ENCODE results near the gene PIAS4. TPM values are rescaled to one million over a fixed set of nuclear protein-coding genes. Genes with fewer than 3 reads are reported as not detected.

Gene PIAS4
- total RNA-seq, 2 donors from 2014 or later: 39.4 to 58.6 TPM

DNA sequence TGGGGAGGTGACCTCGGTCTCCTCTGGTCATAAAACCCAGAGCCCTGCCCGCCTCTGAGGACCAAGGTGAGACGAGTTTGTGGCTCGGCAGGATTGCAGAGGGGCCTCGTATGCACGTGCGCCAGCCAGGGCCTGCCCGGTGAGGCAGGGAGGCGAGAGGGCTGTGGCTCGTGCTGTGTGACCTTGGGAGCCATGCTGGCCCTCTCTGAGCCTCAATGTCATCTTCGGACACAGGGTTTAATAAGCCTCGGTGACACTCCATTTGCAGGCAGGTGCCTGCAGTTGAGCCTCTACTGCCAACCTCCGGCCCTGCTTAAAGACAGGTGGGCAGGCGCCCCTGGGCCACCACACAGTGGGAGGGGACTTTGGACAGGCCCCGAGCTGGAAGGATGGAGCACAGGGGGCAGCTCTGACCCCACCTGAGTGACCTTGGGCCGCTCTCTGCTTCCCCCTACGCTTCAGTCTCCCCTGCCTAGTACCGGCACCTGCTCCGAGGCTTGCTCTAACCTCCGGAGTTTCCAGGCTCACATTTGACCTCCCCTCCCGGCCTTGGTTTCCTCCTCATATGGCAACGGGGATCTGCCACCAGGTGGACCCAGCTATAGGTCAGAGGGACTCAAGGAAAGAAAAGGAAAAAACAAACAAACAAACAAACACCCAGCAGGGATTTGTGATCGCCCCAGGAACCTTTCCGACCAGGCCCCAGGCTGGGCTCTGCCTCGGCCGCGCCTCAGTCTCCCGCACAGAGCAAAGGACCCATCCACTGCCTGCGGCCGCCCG lies 56.0 kb downstream of the PIAS4 start:
- Mint-ChIP-seq H3K27ac (peak overlapping the region; percentile 75 to 89), H3K4me3 (peak overlapping the region; percentile 92), H3K4me1 (ENCODE audit: low read depth in 2 of 2) (peaks cover 12 to 15% of the 10 kb centered on the region in 2 donors), H3K36me3 (no peaks in the 10 kb centered on the region), H3K27me3 (no peaks in the 10 kb centered on the region), H3K9me3 (no peaks in the 10 kb centered on the region)
- no peak for DNase-seq (ENCODE audit: low spot score)
- no peak for ATAC-seq

DNA sequence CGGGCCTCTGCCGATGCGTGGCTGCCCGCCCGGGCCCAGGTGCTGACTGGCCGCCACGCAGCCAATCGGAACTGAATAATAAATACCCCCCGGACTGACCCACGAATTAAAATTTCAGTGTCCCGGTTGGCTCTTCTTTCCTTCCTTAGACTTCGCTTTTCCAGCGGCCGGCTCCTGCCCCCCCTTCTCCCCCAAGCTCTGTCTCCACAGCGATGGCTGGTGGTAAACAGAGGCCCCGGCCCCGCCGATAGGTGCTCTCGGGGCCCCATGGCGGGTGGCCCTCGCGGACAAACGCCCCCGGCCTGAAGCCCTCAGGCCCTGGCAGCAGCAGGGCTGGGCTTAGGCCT lies 56.6 kb downstream of the PIAS4 start:
- DNase-seq (ENCODE audit: low spot score) (no peak), ATAC-seq (no peak)
- H3K27ac Mint-ChIP-seq: peak overlapping the region; percentile 75 to 89
- H3K27me3 Mint-ChIP-seq: no peaks in the 10 kb centered on the region
- H3K4me3 Mint-ChIP-seq: peak overlapping the region; percentile 92
- H3K4me1 Mint-ChIP-seq (ENCODE audit: low read depth in 2 of 2): peaks cover 16 to 18% of the 10 kb centered on the region in 2 donors
- H3K9me3 Mint-ChIP-seq: no peaks in the 10 kb centered on the region
- H3K36me3 Mint-ChIP-seq: no peaks in the 10 kb centered on the region

- ATAC-seq (no peak), DNase-seq (ENCODE audit: low spot score) (no peak)
- peaks cover 19 to 24% of the 10 kb centered on the region in 2 donors for H3K4me1 Mint-ChIP-seq (ENCODE audit: low read depth in 2 of 2)
- H3K4me3 Mint-ChIP-seq: peak overlapping the region; percentile 92
- no peaks in the 10 kb centered on the region for H3K9me3 Mint-ChIP-seq
- no peaks in the 10 kb centered on the region for H3K36me3 Mint-ChIP-seq
- peak overlapping the region in 1 of 2 donors; percentile 75 for H3K27ac Mint-ChIP-seq
- no peaks in the 10 kb centered on the region for H3K27me3 Mint-ChIP-seq
Observed at GRCh38 chr19:4064496-4065260, 57.1 kb downstream of the PIAS4 start.

- DNase-seq (ENCODE audit: low spot score): peak; percentile 99
- peak overlapping the region; percentile 32 for H3K4me3 Mint-ChIP-seq
- no peaks in the 10 kb centered on the region for H3K27me3 Mint-ChIP-seq
- no peaks in the 10 kb centered on the region for H3K36me3 Mint-ChIP-seq
- H3K27ac Mint-ChIP-seq: no peak overlapping the region
- peak; percentile 90 to 92 for ATAC-seq
- no peaks in the 10 kb centered on the region for H3K9me3 Mint-ChIP-seq
- H3K4me1 Mint-ChIP-seq (ENCODE audit: low read depth in 2 of 2): peaks cover 18 to 22% of the 10 kb centered on the region in 2 donors
Observed at GRCh38 chr19:4065430-4066175, 58.1 kb downstream of the PIAS4 start.

- no peaks in the 10 kb centered on the region for H3K27me3 Mint-ChIP-seq
- ATAC-seq: no peak
- H3K9me3 Mint-ChIP-seq: no peaks in the 10 kb centered on the region
- peaks cover 18 to 22% of the 10 kb centered on the region in 2 donors for H3K4me1 Mint-ChIP-seq (ENCODE audit: low read depth in 2 of 2)
- no peaks in the 10 kb centered on the region for H3K36me3 Mint-ChIP-seq
- no peak overlapping the region for H3K27ac Mint-ChIP-seq
- H3K4me3 Mint-ChIP-seq: peak overlapping the region; percentile 32
- DNase-seq (ENCODE audit: low spot score): no peak
Observed at GRCh38 chr19:4066176-4066606, 58.7 kb downstream of the PIAS4 start.

- H3K27me3 Mint-ChIP-seq: no peaks in the 10 kb centered on the region
- H3K4me1 Mint-ChIP-seq (ENCODE audit: low read depth in 2 of 2): peaks cover 20 to 22% of the 10 kb centered on the region in 2 donors
- peak; percentile 88 for DNase-seq (ENCODE audit: low spot score)
- H3K36me3 Mint-ChIP-seq: no peaks in the 10 kb centered on the region
- peak within 1 kb of the TSS; percentile 89 for H3K4me3 Mint-ChIP-seq
- ATAC-seq: peak; percentile 45 to 56
- peak within 1 kb of the TSS in 1 of 2 donors; percentile 67 for H3K27ac Mint-ChIP-seq
- H3K9me3 Mint-ChIP-seq: no peaks in the 10 kb centered on the region
Observed at GRCh38 chr19:4066682-4067395, 59.3 kb downstream of the PIAS4 start, which contains the start of gene ZBTB7A. Gene ZBTB7A, minus strand, starts transcription at chr19:4066899. Its CDS starts 11,667 bp downstream, at chr19:4055232.

DNA sequence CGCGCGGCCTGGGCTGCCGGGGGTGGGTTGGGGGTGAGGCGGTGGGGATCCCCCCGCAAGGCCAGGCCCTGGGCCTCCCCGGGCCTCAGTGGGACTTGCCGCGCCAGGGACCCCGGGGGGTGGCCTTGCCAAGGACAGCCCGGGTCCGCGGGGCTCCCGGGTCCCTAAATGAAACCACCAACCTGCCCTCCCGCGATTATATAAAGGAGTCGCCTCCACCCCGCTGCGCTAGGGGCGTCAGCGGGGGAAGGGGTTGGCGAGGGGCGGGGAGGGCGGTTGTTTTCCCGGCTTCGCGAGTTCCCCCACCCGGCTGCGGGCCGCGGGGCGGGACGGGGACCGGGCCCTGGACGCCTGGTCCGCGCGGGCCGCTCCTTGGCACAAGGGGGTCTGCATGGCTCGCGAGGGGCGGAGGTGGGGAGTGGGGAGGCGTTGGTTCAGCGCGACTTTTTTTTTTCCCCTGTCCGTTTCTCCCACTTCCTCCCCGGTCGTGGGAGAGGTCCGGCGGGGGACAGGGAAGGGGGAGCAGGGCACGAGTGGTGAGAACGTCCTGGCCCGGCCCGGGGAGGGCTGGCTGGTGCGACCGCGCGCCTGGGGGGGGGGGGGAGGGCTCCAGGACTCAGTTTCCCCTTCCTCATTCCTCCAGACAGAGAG lies 60.0 kb downstream of the PIAS4 start:
- peaks cover 20 to 22% of the 10 kb centered on the region in 2 donors for H3K4me1 Mint-ChIP-seq (ENCODE audit: low read depth in 2 of 2)
- no peaks in the 10 kb centered on the region for H3K36me3 Mint-ChIP-seq
- peak in 1 of 2 donors; percentile 7 for ATAC-seq
- no peak for DNase-seq (ENCODE audit: low spot score)
- no peaks in the 10 kb centered on the region for H3K27me3 Mint-ChIP-seq
- peak overlapping the region; percentile 67 to 87 for H3K27ac Mint-ChIP-seq
- H3K9me3 Mint-ChIP-seq: no peaks in the 10 kb centered on the region
- peak overlapping the region; percentile 78 for H3K4me3 Mint-ChIP-seq

DNA sequence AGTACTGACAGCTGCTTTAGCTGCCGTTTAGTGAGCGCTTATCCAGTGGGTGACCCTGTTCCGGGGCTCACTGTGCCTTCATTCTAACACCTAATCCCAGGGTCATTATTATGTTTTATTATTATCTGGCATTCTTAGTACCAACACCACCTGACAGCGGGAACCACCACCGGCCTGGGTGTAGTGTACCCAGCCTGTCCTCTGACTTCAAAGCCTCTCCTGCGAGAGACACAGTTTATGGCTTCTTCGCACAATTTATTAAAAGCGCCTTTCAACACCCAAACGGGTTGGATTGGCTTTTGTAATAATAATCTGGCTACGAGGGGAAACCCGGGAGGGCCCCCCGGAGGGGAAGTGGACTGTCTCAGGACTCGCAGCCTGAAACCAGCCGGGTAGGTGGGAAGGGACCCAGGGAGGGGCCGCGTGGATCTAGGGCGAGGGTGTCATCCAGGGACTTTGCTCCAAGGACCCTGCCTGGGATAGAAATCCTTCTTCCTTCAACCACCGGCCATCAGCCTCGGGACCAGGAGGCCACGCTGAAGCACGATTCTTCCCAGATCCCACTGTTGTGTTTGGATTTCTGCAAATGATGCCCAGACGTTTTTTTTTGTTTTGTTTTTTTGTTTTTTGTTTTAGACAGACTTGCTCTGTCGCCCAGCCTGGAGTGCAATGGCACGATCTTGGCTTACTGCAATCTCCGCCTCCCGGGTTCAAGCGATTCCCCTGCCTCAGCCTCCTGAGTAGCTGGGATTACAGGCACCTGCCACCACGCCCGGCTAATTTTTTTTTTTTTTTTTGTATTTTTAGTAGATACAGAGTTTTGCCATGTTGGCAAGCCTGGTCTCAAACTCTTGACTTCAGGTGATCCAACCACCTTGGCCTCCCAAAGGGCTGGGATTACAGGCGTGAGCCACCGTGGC lies 60.8 kb downstream of the PIAS4 start:
- H3K4me3 Mint-ChIP-seq: peak overlapping the region; percentile 78
- no peaks in the 10 kb centered on the region for H3K9me3 Mint-ChIP-seq
- H3K36me3 Mint-ChIP-seq: no peaks in the 10 kb centered on the region
- ATAC-seq: no peak
- peak overlapping the region; percentile 67 to 87 for H3K27ac Mint-ChIP-seq
- DNase-seq (ENCODE audit: low spot score): no peak
- no peaks in the 10 kb centered on the region for H3K27me3 Mint-ChIP-seq
- peaks cover 22 to 23% of the 10 kb centered on the region in 2 donors for H3K4me1 Mint-ChIP-seq (ENCODE audit: low read depth in 2 of 2)

DNA sequence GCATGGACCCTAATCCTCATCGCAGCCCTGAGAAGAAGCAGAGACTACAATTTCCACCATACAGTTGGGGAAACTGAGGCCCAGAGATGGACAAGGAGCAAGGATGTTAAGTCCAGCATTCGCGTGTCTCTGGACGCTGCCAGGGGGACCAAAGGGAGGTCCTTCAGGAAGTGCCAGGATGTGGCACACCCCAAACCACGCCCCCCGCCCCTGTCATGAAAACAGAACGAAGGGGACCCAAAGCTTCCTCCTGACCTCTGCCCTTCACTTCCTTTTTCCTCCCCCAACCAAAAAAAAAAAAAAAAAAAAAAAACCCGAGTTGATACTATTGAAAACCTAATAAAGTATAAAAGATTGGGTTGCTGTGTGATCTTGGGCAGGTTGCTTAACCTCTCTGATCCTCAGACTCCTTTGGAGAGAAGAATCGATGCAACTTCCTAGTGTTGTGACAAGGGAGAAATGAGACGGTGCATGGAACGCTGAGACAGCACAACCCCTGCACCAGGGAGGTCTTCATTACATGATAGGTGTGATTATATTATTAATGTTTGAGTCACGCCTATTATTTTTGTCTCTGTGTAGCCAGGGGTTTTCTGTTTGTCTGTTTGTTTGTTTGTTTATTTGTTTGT lies 61.9 kb downstream of the PIAS4 start:
- H3K27me3 Mint-ChIP-seq: no peaks in the 10 kb centered on the region
- H3K9me3 Mint-ChIP-seq: no peaks in the 10 kb centered on the region
- peaks cover 19 to 23% of the 10 kb centered on the region in 2 donors for H3K4me1 Mint-ChIP-seq (ENCODE audit: low read depth in 2 of 2)

DNA sequence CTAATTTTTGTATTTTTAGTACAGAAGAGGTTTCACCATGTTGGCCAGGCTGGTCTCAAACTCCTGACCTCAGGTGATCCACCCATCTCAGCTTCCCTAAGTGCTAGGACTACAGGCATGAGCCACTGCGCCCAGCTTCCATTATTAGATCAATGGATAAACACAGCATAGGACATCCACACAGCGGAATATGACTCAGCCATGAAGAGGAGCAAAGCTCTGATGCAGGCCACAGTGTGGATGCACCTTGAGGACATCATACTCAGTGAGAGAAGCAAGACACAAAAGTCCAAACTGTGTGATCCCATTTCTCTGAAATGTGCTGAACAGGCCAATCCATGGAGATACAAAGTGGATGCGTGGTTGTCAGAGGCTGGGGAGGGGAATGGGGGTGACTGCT lies 64.1 kb downstream of the PIAS4 start:
- H3K4me1 Mint-ChIP-seq (ENCODE audit: low read depth in 2 of 2): peaks cover 33 to 35% of the 10 kb centered on the region in 2 donors
- DNase-seq (ENCODE audit: low spot score) (no peak), ATAC-seq (no peak)
- no peaks in the 10 kb centered on the region for H3K9me3 Mint-ChIP-seq
- H3K27me3 Mint-ChIP-seq: no peaks in the 10 kb centered on the region
- H3K4me3 Mint-ChIP-seq: no peak overlapping the region
- no peak overlapping the region for H3K27ac Mint-ChIP-seq
- no peaks in the 10 kb centered on the region for H3K36me3 Mint-ChIP-seq

More for the DNA sequence above, 61.9 kb downstream of the PIAS4 start:
- ATAC-seq (no peak), DNase-seq (ENCODE audit: low spot score) (no peak)
- Mint-ChIP-seq H3K36me3 (no peaks in the 10 kb centered on the region), H3K4me3 (peak overlapping the region; percentile 78), H3K27ac (peak overlapping the region; percentile 47 to 87)

DNA sequence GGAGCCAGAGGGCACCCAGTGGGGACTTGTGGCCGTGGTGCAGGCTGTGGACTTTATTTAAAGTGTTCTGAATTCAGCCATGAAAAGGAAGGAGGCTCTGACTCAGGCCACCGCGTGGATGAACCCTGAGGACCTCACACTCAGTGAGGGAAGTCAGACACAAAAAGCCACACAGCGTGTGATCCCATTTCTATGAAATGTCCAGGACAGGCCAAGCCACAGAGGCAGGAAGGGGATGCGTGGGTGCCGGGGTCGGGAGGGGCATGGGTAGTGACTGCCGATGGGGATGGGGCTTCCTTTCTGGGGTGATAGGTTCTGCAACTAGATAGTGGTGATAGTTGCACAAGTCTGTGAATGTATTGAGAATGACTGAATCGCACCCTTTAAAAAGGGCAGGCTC lies 67.8 kb downstream of the PIAS4 start:
- ATAC-seq (peak; percentile 87 to 90), DNase-seq (ENCODE audit: low spot score) (peak; percentile 92)
- peaks cover 32 to 42% of the 10 kb centered on the region in 2 donors for H3K4me1 Mint-ChIP-seq (ENCODE audit: low read depth in 2 of 2)
- H3K36me3 Mint-ChIP-seq: no peaks in the 10 kb centered on the region
- peak overlapping the region; percentile 89 to 95 for H3K27ac Mint-ChIP-seq
- H3K9me3 Mint-ChIP-seq: no peaks in the 10 kb centered on the region
- H3K4me3 Mint-ChIP-seq: peak overlapping the region; percentile 64
- H3K27me3 Mint-ChIP-seq: no peaks in the 10 kb centered on the region

Data from natural killer cell treated with Interleukin-12 subunit alpha and Interleukin-12 subunit beta and Interleukin-15 and Interleukin-18, amount 100 ng/mL, for 72 hours (primary cell).